ENCODE results near the gene ANKS3. TPM values are rescaled to one million over a fixed set of nuclear protein-coding genes. Genes with fewer than 3 reads are reported as not detected.
"Not testable (repeated sequence)": the region's sequence is repeated elsewhere in the genome, so short reads cannot be mapped to it uniquely, and the experiment has no call there.

Gene ANKS3
- total RNA-seq, 1 experiment from 2014 or later = 7.2 TPM

- no peak for DNase-seq (ENCODE audit: low read depth, low spot score)
- in situ Hi-C loops (cut with HindIII; ENCODE audit: low pct_unique_long_range_greater_than_20kb, low sequenced_read_pairs) = no loop called here
Measured at GRCh38 chr16:4762205-4762604, 28.1 kb upstream of the ANKS3 start.

- DNase-seq (ENCODE audit: low read depth, low spot score) = no peak
- in situ Hi-C loops (cut with HindIII; ENCODE audit: low pct_unique_long_range_greater_than_20kb, low sequenced_read_pairs) = no loop called here
Measured at GRCh38 chr16:4760221-4760910, 26.3 kb upstream of the ANKS3 start.

GRCh38 chr16:4755687-4756086 is 21.6 kb upstream of the ANKS3 start:
- no peak for DNase-seq (ENCODE audit: low read depth, low spot score)
- in situ Hi-C loops (cut with HindIII; ENCODE audit: low pct_unique_long_range_greater_than_20kb, low sequenced_read_pairs) = no loop called here

GRCh38 chr16:4754865-4755264 is 20.8 kb upstream of the ANKS3 start:
- in situ Hi-C loops (cut with HindIII; ENCODE audit: low pct_unique_long_range_greater_than_20kb, low sequenced_read_pairs) = no loop called here

GRCh38 chr16:4753227-4753626 is 19.2 kb upstream of the ANKS3 start:
- DNase-seq (ENCODE audit: low read depth, low spot score) = no peak
- in situ Hi-C loops (cut with HindIII; ENCODE audit: low pct_unique_long_range_greater_than_20kb, low sequenced_read_pairs) = no loop called here

More at GRCh38 chr16:4754865-4755264, 20.8 kb upstream of the ANKS3 start:
- DNase-seq (ENCODE audit: low read depth, low spot score) = no peak

GRCh38 chr16:4752351-4753100 is 18.5 kb upstream of the ANKS3 start:
- no peak for DNase-seq (ENCODE audit: low read depth, low spot score)
- in situ Hi-C loops (cut with HindIII; ENCODE audit: low pct_unique_long_range_greater_than_20kb, low sequenced_read_pairs) = no loop called here

- in situ Hi-C loops (cut with HindIII; ENCODE audit: low pct_unique_long_range_greater_than_20kb, low sequenced_read_pairs) = no loop called here
- no peak for DNase-seq (ENCODE audit: low read depth, low spot score)
Measured at GRCh38 chr16:4750896-4751295, 16.8 kb upstream of the ANKS3 start.

GRCh38 chr16:4749700-4750257 is 15.7 kb upstream of the ANKS3 start:
- in situ Hi-C loops (cut with HindIII; ENCODE audit: low pct_unique_long_range_greater_than_20kb, low sequenced_read_pairs) = no loop called here
- no peak for DNase-seq (ENCODE audit: low read depth, low spot score)

- no peak for DNase-seq (ENCODE audit: low read depth, low spot score)
- in situ Hi-C loops (cut with HindIII; ENCODE audit: low pct_unique_long_range_greater_than_20kb, low sequenced_read_pairs) = no loop called here
Measured at GRCh38 chr16:4748682-4749411, 14.8 kb upstream of the ANKS3 start.

GRCh38 chr16:4747906-4748681 is 14.0 kb upstream of the ANKS3 start:
- in situ Hi-C loops (cut with HindIII; ENCODE audit: low pct_unique_long_range_greater_than_20kb, low sequenced_read_pairs) = no loop called here

GRCh38 chr16:4746991-4747574 is 13.0 kb upstream of the ANKS3 start:
- no peak for DNase-seq (ENCODE audit: low read depth, low spot score)

More at GRCh38 chr16:4747906-4748681, 14.0 kb upstream of the ANKS3 start:
- no peak for DNase-seq (ENCODE audit: low read depth, low spot score)

GRCh38 chr16:4746215-4746614 is 12.1 kb upstream of the ANKS3 start:
- no peak for DNase-seq (ENCODE audit: low read depth, low spot score)
- in situ Hi-C loops (cut with HindIII; ENCODE audit: low pct_unique_long_range_greater_than_20kb, low sequenced_read_pairs) = no loop called here

More at GRCh38 chr16:4746991-4747574, 13.0 kb upstream of the ANKS3 start:
- in situ Hi-C loops (cut with HindIII; ENCODE audit: low pct_unique_long_range_greater_than_20kb, low sequenced_read_pairs) = no loop called here

- DNase-seq (ENCODE audit: low read depth, low spot score) = no peak
- in situ Hi-C loops (cut with HindIII; ENCODE audit: low pct_unique_long_range_greater_than_20kb, low sequenced_read_pairs) = no loop called here
Measured at GRCh38 chr16:4745274-4745569, 11.2 kb upstream of the ANKS3 start.

GRCh38 chr16:4744555-4745273 is 10.6 kb upstream of the ANKS3 start:
- no peak for DNase-seq (ENCODE audit: low read depth, low spot score)
- in situ Hi-C loops (cut with HindIII; ENCODE audit: low pct_unique_long_range_greater_than_20kb, low sequenced_read_pairs) = no loop called here

GRCh38 chr16:4743226-4743878 is 9.3 kb upstream of the ANKS3 start:
- DNase-seq (ENCODE audit: low read depth, low spot score) = no peak
- in situ Hi-C loops (cut with HindIII; ENCODE audit: low pct_unique_long_range_greater_than_20kb, low sequenced_read_pairs) = no loop called here

- in situ Hi-C loops (cut with HindIII; ENCODE audit: low pct_unique_long_range_greater_than_20kb, low sequenced_read_pairs); DNase-seq (ENCODE audit: low read depth, low spot score): not testable (repeated sequence)
Measured at GRCh38 chr16:4738370-4738769, 4.3 kb upstream of the ANKS3 start.
